Hepatocyte (in vitro differentiated cells): ENCODE measurements around the gene MBD4. TPM values are rescaled to one million over a fixed set of nuclear protein-coding genes. Genes with fewer than 3 reads are reported as not detected.

Experiments used
- DNase-seq: peaks from one replicate; pipeline ENCODE4 v3.0.0-alpha.2; 2016; ENCODE audit warnings: low spot score
- H2AFZ ChIP-seq: fragments of 200-600 bp; sonication (generic); 2 replicates; pipeline ENCODE4 v1.6.0; 2016; ENCODE audit warnings: antibody characterized with exemption, mild to moderate bottlenecking
- H3K27ac ChIP-seq: fragments of 200-600 bp; sonication (generic); 2 replicates; pipeline ENCODE4 v1.5.1; 2016; ENCODE audit warnings: mild to moderate bottlenecking
- H3K27me3 ChIP-seq: fragments of 200-600 bp; sonication (generic); 2 replicates; pipeline ENCODE4 v1.6.1; 2016
- H3K36me3 ChIP-seq: fragments of 200-600 bp; sonication (generic); replicated peaks from 2 replicates; pipeline ENCODE4 v1.5.1; 2016; ENCODE audit warnings: low read depth; ENCODE audit not compliant: insufficient read depth
- H3K4me1 ChIP-seq: fragments of 200-600 bp; sonication (generic); 2 replicates; pipeline ENCODE4 v1.5.1; 2016; ENCODE audit warnings: mild to moderate bottlenecking, moderate library complexity; ENCODE audit not compliant: insufficient read depth
- H3K4me2 ChIP-seq: fragments of 200-600 bp; sonication (generic); 2 replicates; pipeline ENCODE4 v1.6.0; 2016
- H3K4me3 ChIP-seq: fragments of 200-600 bp; sonication (generic); 2 replicates; pipeline ENCODE4 v1.5.1; 2016; ENCODE audit warnings: mild to moderate bottlenecking
- H3K79me2 ChIP-seq: fragments of 200-600 bp; sonication (generic); 2 replicates; pipeline ENCODE4 v1.6.0; 2017; ENCODE audit warnings: mild to moderate bottlenecking
- H3K9me2 ChIP-seq: fragments of 200-600 bp; sonication (generic); replicated peaks from 2 replicates; pipeline ENCODE4 v1.6.0; 2017; ENCODE audit warnings: mild to moderate bottlenecking; ENCODE audit not compliant: insufficient read depth
- H3K9me3 ChIP-seq: fragments of 200-600 bp; sonication (generic); 2 replicates; pipeline ENCODE4 v1.5.1; 2016; ENCODE audit warnings: low read depth, mild to moderate bottlenecking
- H4K20me1 ChIP-seq: fragments of 200-600 bp; sonication (generic); 2 replicates; pipeline ENCODE4 v1.6.0; 2016; ENCODE audit warnings: mild to moderate bottlenecking; ENCODE audit not compliant: insufficient read depth, poor library complexity, severe bottlenecking
- EZH2 ChIP-seq: fragments of 200-600 bp; sonication (generic); IDR thresholded peaks from 2 replicates; pipeline ENCODE4 v1.6.1; 2016; ENCODE audit warnings: antibody characterized with exemption, mild to moderate bottlenecking, borderline replicate concordance
- EZH2phosphoT487 ChIP-seq: fragments of 200-600 bp; sonication (generic); IDR thresholded peaks from one replicate; pipeline ENCODE4 v1.6.1; 2018; ENCODE audit warnings: antibody characterized with exemption, mild to moderate bottlenecking, low read depth, moderate library complexity; ENCODE audit not compliant: unreplicated experiment, severe bottlenecking
- WGBS: methylation state at CpG from one replicate; pipeline ENCODE4 v1.1.6; 2016; ENCODE audit warnings: low lambda C conversion rate; ENCODE audit errors: missing lambda C conversion rate; 5-methylcytosine and 5-hydroxymethylcytosine counted together
- polyA plus RNA-seq: library from polyadenylated mRNA; unstranded; fragments of >200 nt; fragmentation: Nextera tagmentation; extraction: Ambion mirVana; gene quantifications from 2 replicates; pipeline ENCODE4 v1.2.1, GENCODE V29; 2016
- total RNA-seq: library from RNA; depleted of rRNA; stranded (reverse); fragments of >200 nt; gene quantifications from 2 replicates; pipeline ENCODE4 v1.2.3, GENCODE V29; 2014
- TF ChIP-seq, protein P1 (sequence below): fragments of 200-600 bp; sonication (generic); IDR thresholded peaks from 2 replicates; pipeline ENCODE4 v1.5.1; 2016; ENCODE audit warnings: antibody characterized with exemption, mild to moderate bottlenecking; ENCODE audit not compliant: poor library complexity

Gene MBD4
- total and polyA plus RNA-seq, 2 experiments from 2014 or later = 22.2 to 27.5 TPM

DNA sequence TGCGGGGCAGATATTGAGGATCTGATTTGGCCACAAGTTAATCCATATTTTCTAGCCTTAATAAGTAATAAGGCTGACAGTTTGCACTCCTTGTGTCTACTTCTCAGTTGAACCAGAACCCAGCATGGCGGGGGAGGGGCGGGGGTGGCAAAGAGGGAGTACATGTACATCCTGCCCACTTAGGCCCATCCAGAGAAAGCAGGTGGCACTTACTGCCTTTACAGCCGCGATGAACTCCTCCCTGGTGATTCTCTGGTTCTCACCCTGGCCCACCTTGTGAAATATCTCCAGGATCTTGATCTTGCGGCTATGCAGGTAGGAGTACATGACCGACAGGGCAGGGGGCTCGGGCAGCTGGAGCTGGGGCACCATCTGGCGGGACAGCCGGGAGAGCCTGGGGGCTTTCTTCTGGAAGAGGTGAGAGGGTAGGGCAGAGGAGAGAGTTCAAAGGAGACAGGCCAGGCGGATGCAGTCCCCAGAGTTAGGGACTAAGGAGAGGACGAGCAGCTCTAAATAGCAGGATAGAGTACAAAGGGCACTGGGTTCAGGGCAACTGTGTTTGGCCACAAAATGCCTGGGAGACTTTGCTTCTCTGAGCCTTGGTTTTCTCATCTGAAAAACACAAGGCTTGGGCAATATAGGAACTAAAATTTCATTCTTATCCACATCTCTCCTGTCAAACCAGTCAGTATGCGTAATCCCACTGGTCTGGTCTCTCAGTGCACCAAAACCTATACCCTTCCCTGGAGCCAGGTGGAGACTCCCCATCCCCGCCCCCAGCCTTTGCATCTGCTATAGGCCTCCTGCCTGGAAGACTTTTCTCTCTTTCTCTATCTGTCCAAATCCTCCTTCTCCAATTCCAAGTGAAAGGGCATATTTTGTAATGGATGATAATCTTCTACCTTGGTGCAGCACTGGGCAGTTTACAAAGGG is 21.4 kb downstream of the MBD4 start:
- Histone ChIP-seq H3K9me2 (no peaks in the 10 kb centered on the region), H4K20me1 (no peaks in the 10 kb centered on the region), H3K79me2 (no peaks in the 10 kb centered on the region), H3K27ac (peak overlapping the region; percentile 9), H3K36me3 (no peaks in the 10 kb centered on the region), H2AFZ (no peak overlapping the region), H3K4me2 (no peak overlapping the region), H3K4me1 (peaks cover 18% of the 10 kb centered on the region), H3K4me3 (no peak overlapping the region), H3K27me3 (no peaks in the 10 kb centered on the region), H3K9me3 (no peaks in the 10 kb centered on the region)
- 79% methylated on average over 14 of the region's 14 CpGs for WGBS
- TF ChIP-seq EZH2 (no peak), EZH2phosphoT487 (no peak)
- TF ChIP-seq, protein P1, sequence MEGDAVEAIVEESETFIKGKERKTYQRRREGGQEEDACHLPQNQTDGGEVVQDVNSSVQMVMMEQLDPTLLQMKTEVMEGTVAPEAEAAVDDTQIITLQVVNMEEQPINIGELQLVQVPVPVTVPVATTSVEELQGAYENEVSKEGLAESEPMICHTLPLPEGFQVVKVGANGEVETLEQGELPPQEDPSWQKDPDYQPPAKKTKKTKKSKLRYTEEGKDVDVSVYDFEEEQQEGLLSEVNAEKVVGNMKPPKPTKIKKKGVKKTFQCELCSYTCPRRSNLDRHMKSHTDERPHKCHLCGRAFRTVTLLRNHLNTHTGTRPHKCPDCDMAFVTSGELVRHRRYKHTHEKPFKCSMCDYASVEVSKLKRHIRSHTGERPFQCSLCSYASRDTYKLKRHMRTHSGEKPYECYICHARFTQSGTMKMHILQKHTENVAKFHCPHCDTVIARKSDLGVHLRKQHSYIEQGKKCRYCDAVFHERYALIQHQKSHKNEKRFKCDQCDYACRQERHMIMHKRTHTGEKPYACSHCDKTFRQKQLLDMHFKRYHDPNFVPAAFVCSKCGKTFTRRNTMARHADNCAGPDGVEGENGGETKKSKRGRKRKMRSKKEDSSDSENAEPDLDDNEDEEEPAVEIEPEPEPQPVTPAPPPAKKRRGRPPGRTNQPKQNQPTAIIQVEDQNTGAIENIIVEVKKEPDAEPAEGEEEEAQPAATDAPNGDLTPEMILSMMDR = no peak
- DNase-seq = no peak

DNA sequence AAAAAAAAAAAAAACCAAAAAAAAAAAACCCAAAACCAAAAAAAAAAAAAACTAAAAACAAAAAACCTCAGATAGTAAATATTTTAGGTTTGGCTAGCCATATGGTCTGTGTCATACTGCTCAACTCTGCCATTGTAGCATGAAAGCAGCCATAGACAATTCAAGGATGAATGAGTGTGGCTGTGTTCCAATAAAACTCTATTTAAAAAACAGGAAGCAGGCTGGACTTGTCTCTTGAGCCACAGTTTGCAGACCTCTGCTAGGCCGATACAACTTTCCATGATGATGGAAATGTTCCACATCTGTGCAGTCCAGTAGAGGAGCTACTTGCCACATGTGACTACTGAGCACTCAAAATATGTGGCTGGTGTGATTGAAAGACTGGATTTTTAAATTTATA is 22.4 kb downstream of the MBD4 start:
- Histone ChIP-seq H3K9me3 (no peaks in the 10 kb centered on the region), H3K36me3 (no peaks in the 10 kb centered on the region), H3K27ac (no peak overlapping the region), H4K20me1 (no peaks in the 10 kb centered on the region), H3K27me3 (no peaks in the 10 kb centered on the region), H3K9me2 (no peaks in the 10 kb centered on the region), H3K79me2 (no peaks in the 10 kb centered on the region), H3K4me1 (peaks cover 28% of the 10 kb centered on the region), H3K4me3 (no peak overlapping the region), H3K4me2 (no peak overlapping the region), H2AFZ (no peak overlapping the region)
- TF ChIP-seq EZH2phosphoT487 = no peak
- no peak for TF ChIP-seq EZH2
- TF ChIP-seq, protein P1 = no peak
- 60% methylated on average over 1 of the region's 1 CpG for WGBS
- DNase-seq = no peak

- Histone ChIP-seq H3K4me2 (no peak overlapping the region), H4K20me1 (no peaks in the 10 kb centered on the region), H3K27ac (no peak overlapping the region), H3K79me2 (no peaks in the 10 kb centered on the region), H2AFZ (no peak overlapping the region), H3K9me2 (no peaks in the 10 kb centered on the region), H3K4me3 (no peak overlapping the region), H3K9me3 (no peaks in the 10 kb centered on the region), H3K27me3 (no peaks in the 10 kb centered on the region), H3K4me1 (peaks cover 29% of the 10 kb centered on the region), H3K36me3 (no peaks in the 10 kb centered on the region)
- WGBS = 82% methylated on average over 4 of the region's 4 CpGs
- no peak for DNase-seq
- TF ChIP-seq, protein P1 = no peak
- TF ChIP-seq EZH2 (no peak), EZH2phosphoT487 (no peak)
Observed at GRCh38 chr3:129416415-129416814, 23.3 kb downstream of the MBD4 start.
